A549 (cell line): ENCODE data around the gene PCCB. TPM values are rescaled to one million over a fixed set of nuclear protein-coding genes. Genes with fewer than 3 reads are reported as not detected.
"Not testable (repeated sequence)": the region's sequence is repeated elsewhere in the genome, so short reads cannot be mapped to it uniquely, and the experiment has no call there.

Experiments used
- ATAC-seq, 2 experiments: fragments of 200-7000 bp in 1 of 2; fragments of >200 bp in 1 of 2; cut with Nextera tagmentation in 1 of 2; cut with Tn5 transposase in 1 of 2; 3 replicates each; pipeline versions ENCODE4 v1.8.0 to v1.9.1; 2018 to 2020; ENCODE audit warnings: mild to moderate bottlenecking in 1 of 2, moderate library complexity in 1 of 2
- CTCF ChIA-PET: fragments of 300-600 bp; sonication (Branson Sonifier 250); formaldehyde crosslinking; extraction: SDS; loops from one replicate; lab custom pipeline; 2021; ENCODE audit warnings: antibody characterized with exemption, inconsistent platforms; lab: Yijun Ruan, JAX
- POLR2A ChIA-PET: fragments of 350-600 bp; formaldehyde crosslinking; extraction: SDS; loops from one replicate; lab custom pipeline; 2021; ENCODE audit warnings: antibody characterized with exemption, inconsistent platforms; lab: Yijun Ruan, JAX
- DNase-seq, 2 experiments: peaks; one replicate each; pipeline versions ENCODE4 v3.0.0 to v3.0.0-alpha.2; 2011 to 2016; ENCODE audit warnings: low read depth in 1 of 2, low spot score in 1 of 2
- FAIRE-seq: peaks from 2 replicates; lab custom pipeline; 2011; peaks lifted over from hg19 to GRCh38; lab: Jason Lieb, UNC
- H3K27ac ChIP-seq, 2 experiments: fragments of >200 bp; sonication (Bioruptor Twin); formaldehyde crosslinking; 3 replicates each; pipeline ENCODE4 v1.5.1; 2016 to 2017
- H3K4me1 ChIP-seq: fragments of >200 bp; sonication (Bioruptor Twin); formaldehyde crosslinking; 3 replicates; pipeline ENCODE4 v1.6.1; 2016
- H3K4me2 ChIP-seq: fragments of >200 bp; sonication (Bioruptor Twin); formaldehyde crosslinking; 3 replicates; pipeline ENCODE4 v1.6.1; 2016
- H3K4me3 ChIP-seq: fragments of >200 bp; sonication (Bioruptor Twin); formaldehyde crosslinking; 3 replicates; pipeline ENCODE4 v1.5.1; 2016
- H3K9me3 ChIP-seq: fragments of >200 bp; sonication (Bioruptor Twin); formaldehyde crosslinking; 3 replicates; pipeline ENCODE4 v1.6.1; 2016
- BCL3 ChIP-seq: fragments of >200 bp; sonication (Bioruptor Twin); formaldehyde crosslinking; IDR thresholded peaks from 3 replicates; pipeline ENCODE4 v1.6.1; 2016
- BHLHE40 ChIP-seq: IDR thresholded peaks from 2 replicates; pipeline ENCODE4 v1.6.1; 2012; ENCODE audit warnings: low read depth, low read length, inconsistent platforms
- CBX2 ChIP-seq: fragments of 200-600 bp; sonication (generic); IDR thresholded peaks from 2 replicates; pipeline ENCODE4 v1.6.1; 2016; ENCODE audit warnings: low read depth, mild to moderate bottlenecking, borderline replicate concordance
- CEBPB ChIP-seq, 2 experiments: fragments of >200 bp in 1 of 2; sonication (Bioruptor Twin) in 1 of 2; formaldehyde crosslinking in 1 of 2; IDR thresholded peaks; 2 replicates each; pipeline ENCODE4 v1.6.1; 2012 to 2016
- CHD4 ChIP-seq: fragments of 200-600 bp; sonication (generic); IDR thresholded peaks from 2 replicates; pipeline ENCODE4 v1.6.1; 2016; ENCODE audit warnings: antibody characterized with exemption, mild to moderate bottlenecking, borderline replicate concordance
- EHF ChIP-seq: fragments of 250-450 bp; sonication (Bioruptor Pico); IDR thresholded peaks from 2 replicates; pipeline ENCODE4 v1.5.0; 2020; ENCODE audit warnings: mild to moderate bottlenecking
- EP300 ChIP-seq, 2 experiments: fragments of >200 bp; sonication (Bioruptor Twin); formaldehyde crosslinking; IDR thresholded peaks; 2 replicates in 1 of 2; 3 replicates in 1 of 2; pipeline ENCODE4 v1.6.1; 2016 to 2017
- FOXS1 ChIP-seq: fragments of 250-450 bp; sonication (Bioruptor Pico); IDR thresholded peaks from 2 replicates; pipeline ENCODE4 v1.5.0; 2020; ENCODE audit warnings: mild to moderate bottlenecking, moderate library complexity
- GATA3 ChIP-seq: IDR thresholded peaks from 2 replicates; pipeline ENCODE4 v1.6.1; 2012; ENCODE audit warnings: borderline replicate concordance
- HDAC2 ChIP-seq: fragments of 200-600 bp; sonication (generic); IDR thresholded peaks from 2 replicates; pipeline ENCODE4 v1.6.1; 2016
- JUN ChIP-seq, 2 experiments: fragments of >200 bp; sonication (Bioruptor Twin); formaldehyde crosslinking; IDR thresholded peaks; 2 replicates in 1 of 2; 3 replicates in 1 of 2; pipeline ENCODE4 v1.6.1; 2016 to 2017
- NPAS2 ChIP-seq: fragments of 250-450 bp; sonication (Bioruptor Pico); IDR thresholded peaks from 2 replicates; pipeline ENCODE4 v1.8.0; 2022; ENCODE audit warnings: mild to moderate bottlenecking, moderate library complexity, borderline replicate concordance
- NR3C1 ChIP-seq: fragments of >200 bp; sonication (Bioruptor Twin); formaldehyde crosslinking; IDR thresholded peaks from 3 replicates; pipeline ENCODE4 v1.6.1; 2017
- PHF8 ChIP-seq: fragments of 200-600 bp; sonication (generic); IDR thresholded peaks from 2 replicates; pipeline ENCODE4 v1.6.1; 2016; ENCODE audit warnings: low read depth, mild to moderate bottlenecking, antibody characterized with exemption, moderate library complexity, borderline replicate concordance
- RFX5 ChIP-seq: fragments of 450-650 bp; IDR thresholded peaks from 2 replicates; pipeline ENCODE4 v1.7.1; 2014; ENCODE audit warnings: antibody characterized with exemption, mild to moderate bottlenecking, moderate library complexity
- SMC3 ChIP-seq: fragments of >200 bp; sonication (Bioruptor Twin); formaldehyde crosslinking; IDR thresholded peaks from 3 replicates; pipeline ENCODE4 v1.6.1; 2018; ENCODE audit warnings: inconsistent platforms
- USF2 ChIP-seq: fragments of 450-650 bp; IDR thresholded peaks from 2 replicates; pipeline ENCODE4 v1.6.1; 2014; ENCODE audit warnings: antibody characterized with exemption
- WGBS: methylation state at CpG from one replicate; pipeline ENCODE4 v1.1.6; 2017; ENCODE audit errors: missing lambda C conversion rate; 5-methylcytosine and 5-hydroxymethylcytosine counted together
- polyA plus RNA-seq, 4 experiments: library from polyadenylated mRNA; depleted of rRNA in 3 of 4; stranded (reverse); fragments of >200 nt; fragmentation: RNase III in 1 of 4; extraction: RNeasy Plus Mini Kit Qiagen cat#74134 plus additional on column Dnase treatment in 1 of 4; gene quantifications; 2 replicates in 3 of 4; 3 replicates in 1 of 4; pipeline ENCODE4 v1.2.3, GENCODE V29; 2011 to 2017
- TF ChIP-seq, protein P1 (sequence below): fragments of 200-600 bp; sonication (generic); IDR thresholded peaks from 2 replicates; pipeline ENCODE4 v1.6.1; 2016; ENCODE audit warnings: antibody characterized with exemption, mild to moderate bottlenecking, moderate library complexity
- TF ChIP-seq, protein P2 (sequence below): fragments of 150-350 bp; IDR thresholded peaks from 2 replicates; pipeline ENCODE4 v1.6.1; 2014; ENCODE audit warnings: low read depth, mild to moderate bottlenecking, low read length

Gene PCCB
- polyA plus RNA-seq, 2 of the 4 experiments (the other 2 are of a cell fraction) = 31.7 to 65.5 TPM

- Histone ChIP-seq H3K9me3 (no peaks in the 10 kb centered on the region), H3K27ac (no peak overlapping the region), H3K4me2 (no peak overlapping the region), H3K4me1 (peaks cover 13% of the 10 kb centered on the region; the same call in 1 of the 3 replicates), H3K4me3 (no peak overlapping the region)
- TF ChIP-seq CEBPB (IDR thresholded peaks at IDR 0.05) = no peak
- no peak for TF ChIP-seq BCL3
- no peak for TF ChIP-seq HDAC2
- no peak for TF ChIP-seq RFX5
- no peak for TF ChIP-seq NR3C1
- TF ChIP-seq EP300 (IDR thresholded peaks at IDR 0.05) = no peak
- TF ChIP-seq GATA3 = no peak
- TF ChIP-seq FOXS1 (CRISPR knock-in tag) = no peak
- TF ChIP-seq CHD4 = no peak
- TF ChIP-seq PHF8 = no peak
- FAIRE-seq = no peak
- ChIA-PET CTCF (no interaction called here), POLR2A (no interaction called here)
- ATAC-seq = no peak
- no peak for DNase-seq
- 79% methylated on average over 1 of the region's 1 CpG for WGBS
Observed at GRCh38 chr3:136332302-136332701, 82.2 kb downstream of the PCCB start.

DNA sequence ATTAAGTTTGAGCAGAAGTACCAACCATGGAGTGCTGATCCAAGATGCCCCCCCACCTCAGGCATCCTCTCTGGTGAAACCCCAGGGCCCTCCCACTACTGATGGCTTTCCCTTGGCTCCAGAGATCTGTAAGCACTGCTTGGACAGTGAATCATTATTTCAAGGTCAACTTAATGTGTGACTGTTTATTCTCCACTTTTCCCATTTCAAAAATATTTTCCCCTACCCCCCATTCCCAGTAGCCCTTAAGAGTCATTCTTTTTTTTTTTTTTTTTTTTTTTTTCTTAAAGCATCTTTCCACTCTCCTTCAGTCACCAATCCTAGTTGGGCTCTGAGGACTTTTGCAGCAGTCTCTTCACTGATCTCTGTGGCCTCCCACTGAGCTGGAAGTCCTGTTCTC, 82.6 kb downstream of the PCCB start:
- no peak for TF ChIP-seq BCL3
- no peak for TF ChIP-seq SMC3
- TF ChIP-seq, protein P1, sequence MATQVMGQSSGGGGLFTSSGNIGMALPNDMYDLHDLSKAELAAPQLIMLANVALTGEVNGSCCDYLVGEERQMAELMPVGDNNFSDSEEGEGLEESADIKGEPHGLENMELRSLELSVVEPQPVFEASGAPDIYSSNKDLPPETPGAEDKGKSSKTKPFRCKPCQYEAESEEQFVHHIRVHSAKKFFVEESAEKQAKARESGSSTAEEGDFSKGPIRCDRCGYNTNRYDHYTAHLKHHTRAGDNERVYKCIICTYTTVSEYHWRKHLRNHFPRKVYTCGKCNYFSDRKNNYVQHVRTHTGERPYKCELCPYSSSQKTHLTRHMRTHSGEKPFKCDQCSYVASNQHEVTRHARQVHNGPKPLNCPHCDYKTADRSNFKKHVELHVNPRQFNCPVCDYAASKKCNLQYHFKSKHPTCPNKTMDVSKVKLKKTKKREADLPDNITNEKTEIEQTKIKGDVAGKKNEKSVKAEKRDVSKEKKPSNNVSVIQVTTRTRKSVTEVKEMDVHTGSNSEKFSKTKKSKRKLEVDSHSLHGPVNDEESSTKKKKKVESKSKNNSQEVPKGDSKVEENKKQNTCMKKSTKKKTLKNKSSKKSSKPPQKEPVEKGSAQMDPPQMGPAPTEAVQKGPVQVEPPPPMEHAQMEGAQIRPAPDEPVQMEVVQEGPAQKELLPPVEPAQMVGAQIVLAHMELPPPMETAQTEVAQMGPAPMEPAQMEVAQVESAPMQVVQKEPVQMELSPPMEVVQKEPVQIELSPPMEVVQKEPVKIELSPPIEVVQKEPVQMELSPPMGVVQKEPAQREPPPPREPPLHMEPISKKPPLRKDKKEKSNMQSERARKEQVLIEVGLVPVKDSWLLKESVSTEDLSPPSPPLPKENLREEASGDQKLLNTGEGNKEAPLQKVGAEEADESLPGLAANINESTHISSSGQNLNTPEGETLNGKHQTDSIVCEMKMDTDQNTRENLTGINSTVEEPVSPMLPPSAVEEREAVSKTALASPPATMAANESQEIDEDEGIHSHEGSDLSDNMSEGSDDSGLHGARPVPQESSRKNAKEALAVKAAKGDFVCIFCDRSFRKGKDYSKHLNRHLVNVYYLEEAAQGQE = no peak
- TF ChIP-seq BHLHE40 = no peak
- TF ChIP-seq CHD4 = no peak
- ChIA-PET CTCF (interaction anchor here (0.6 kb wide), 1 partner anchor 261 kb away, joined by 3 read pairs; no protein-coding TSS in a partner anchor), POLR2A (no interaction called here)
- FAIRE-seq = no peak
- no peak overlapping the region for H3K4me2 ChIP-seq
- no peaks in the 10 kb centered on the region for H3K9me3 ChIP-seq
- peak; percentile 68 to 72; a peak in 5 of 6 replicates for ATAC-seq
- H3K4me1 ChIP-seq = peaks cover 13% of the 10 kb centered on the region; the same call in 1 of the 3 replicates
- H3K27ac ChIP-seq = peak overlapping the region in 1 of 2 experiments; percentile 37; a peak in 2 of 6 replicates
- peak in 1 of 2 experiments; percentile 22 for DNase-seq
- no peak overlapping the region for H3K4me3 ChIP-seq

- ChIA-PET CTCF (interaction anchor here (0.8 to 1.4 kb wide), 2 partner anchors 9 to 680 kb away, joined by 3 read pairs; no protein-coding TSS in a partner anchor), POLR2A (no interaction called here)
- Histone ChIP-seq H3K9me3 (no peaks in the 10 kb centered on the region), H3K27ac (no peak overlapping the region), H3K4me2 (no peak overlapping the region), H3K4me1 (peaks cover 13% of the 10 kb centered on the region; the same call in 1 of the 3 replicates), H3K4me3 (no peak overlapping the region)
- FAIRE-seq = no peak
- TF ChIP-seq EP300 (IDR thresholded peaks at IDR 0.05) = no peak
- TF ChIP-seq CBX2 = no peak
- TF ChIP-seq EHF (CRISPR knock-in tag) = no peak
- no peak for TF ChIP-seq CHD4
- no peak for TF ChIP-seq USF2
- TF ChIP-seq NPAS2 (CRISPR knock-in tag) = no peak
- no peak for TF ChIP-seq JUN (IDR thresholded peaks at IDR 0.05)
- no peak for TF ChIP-seq GATA3
- TF ChIP-seq, protein P2, sequence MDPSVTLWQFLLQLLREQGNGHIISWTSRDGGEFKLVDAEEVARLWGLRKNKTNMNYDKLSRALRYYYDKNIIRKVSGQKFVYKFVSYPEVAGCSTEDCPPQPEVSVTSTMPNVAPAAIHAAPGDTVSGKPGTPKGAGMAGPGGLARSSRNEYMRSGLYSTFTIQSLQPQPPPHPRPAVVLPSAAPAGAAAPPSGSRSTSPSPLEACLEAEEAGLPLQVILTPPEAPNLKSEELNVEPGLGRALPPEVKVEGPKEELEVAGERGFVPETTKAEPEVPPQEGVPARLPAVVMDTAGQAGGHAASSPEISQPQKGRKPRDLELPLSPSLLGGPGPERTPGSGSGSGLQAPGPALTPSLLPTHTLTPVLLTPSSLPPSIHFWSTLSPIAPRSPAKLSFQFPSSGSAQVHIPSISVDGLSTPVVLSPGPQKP = no peak
- DNase-seq = no peak
- no peak for ATAC-seq
Observed at GRCh38 chr3:136334209-136334608, 84.1 kb downstream of the PCCB start.

DNA sequence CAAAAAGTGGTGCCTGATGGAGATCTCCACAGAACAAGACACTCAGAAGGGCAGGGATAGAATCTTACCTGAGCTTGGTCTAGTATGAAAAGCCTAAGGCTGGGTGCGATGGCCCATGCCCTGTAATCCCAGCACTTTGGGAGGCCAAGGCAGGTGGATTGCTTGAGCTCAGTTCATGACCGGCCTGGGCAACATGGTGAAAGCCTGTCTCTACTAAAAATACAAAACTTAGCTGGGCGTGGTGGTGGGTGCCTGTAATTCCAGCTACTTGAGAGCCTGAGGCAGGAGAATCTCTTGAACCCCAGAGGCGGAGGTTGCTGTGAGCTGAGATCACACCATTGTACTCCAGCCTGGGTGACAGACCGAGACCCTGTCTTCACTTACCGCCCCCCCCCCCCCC, 84.6 kb downstream of the PCCB start:
- CTCF ChIA-PET = interaction anchor here (0.8 to 1.4 kb wide), 3 partner anchors 8 to 679 kb away, joined by 3 read pairs; no protein-coding TSS in a partner anchor
- H3K4me2 ChIP-seq, POLR2A ChIA-PET, FAIRE-seq, H3K9me3 ChIP-seq, H3K27ac ChIP-seq, H3K4me3 ChIP-seq, ATAC-seq, DNase-seq: not testable (repeated sequence)
- H3K4me1 ChIP-seq = peaks cover 13% of the 10 kb centered on the region; the same call in 1 of the 3 replicates
- WGBS = 90% methylated on average over 4 of the region's 6 CpGs
